Measurements from ENCODE around the gene RTN3.
"Not testable (repeated sequence)": the region's sequence is repeated elsewhere in the genome, so short reads cannot be mapped to it uniquely, and the experiment has no call there.

RTN3 gene

DNA sequence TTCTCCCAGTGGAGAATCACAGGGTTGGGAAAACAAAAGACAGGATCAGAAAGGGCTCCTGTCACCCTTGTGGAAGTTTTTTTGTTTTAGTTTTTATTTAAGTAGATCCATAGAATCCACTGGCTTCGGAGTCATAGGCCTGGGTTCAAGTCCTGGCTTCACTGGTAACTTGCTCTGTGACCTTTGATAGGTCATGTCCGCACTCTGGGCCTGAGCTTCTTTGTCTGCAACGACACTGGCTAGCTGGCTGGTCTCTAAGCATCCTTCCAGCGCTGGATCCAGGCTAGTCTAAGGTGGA is 85.9 kb downstream of the RTN3 start:
- DNase-seq (ENCODE audit: extremely low read depth in 1 of 2, low read depth in 1 of 2) = no peak

DNA sequence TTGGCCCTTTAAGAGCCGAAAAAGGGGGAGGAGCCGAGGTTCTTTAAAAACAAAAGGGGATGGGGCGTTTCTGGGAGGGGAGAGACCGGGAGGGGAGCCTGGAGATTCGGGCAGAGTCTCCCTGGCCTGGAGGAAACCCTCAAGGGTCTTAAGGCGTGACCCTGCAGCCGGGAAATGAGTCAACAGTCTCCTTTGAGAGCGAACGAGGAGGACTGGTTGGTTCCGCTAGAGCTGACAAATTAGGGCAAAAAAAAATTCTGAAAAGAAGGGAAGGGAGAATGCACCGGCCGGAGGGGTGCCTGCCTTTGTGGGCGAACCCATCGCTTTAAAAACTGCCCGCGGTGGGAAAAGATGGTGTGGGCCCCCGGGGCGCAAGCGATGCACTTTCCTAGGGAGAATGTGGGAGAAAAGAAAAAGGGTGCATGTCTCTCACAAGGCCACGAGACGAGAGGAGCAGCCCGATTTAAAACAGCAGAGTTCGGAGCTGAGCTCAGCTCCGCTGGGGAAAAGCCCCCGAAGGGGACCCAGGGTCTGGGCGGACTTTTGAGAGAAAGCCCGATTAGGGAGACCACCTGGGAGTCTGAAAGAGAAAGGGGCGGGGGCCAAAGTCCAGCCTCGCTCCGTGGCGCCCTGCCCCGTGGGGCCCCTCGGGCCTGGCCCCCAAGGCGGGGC is 86.4 kb downstream of the RTN3 start:
- DNase-seq (ENCODE audit: extremely low read depth in 1 of 2, low read depth in 1 of 2) = no peak

DNA sequence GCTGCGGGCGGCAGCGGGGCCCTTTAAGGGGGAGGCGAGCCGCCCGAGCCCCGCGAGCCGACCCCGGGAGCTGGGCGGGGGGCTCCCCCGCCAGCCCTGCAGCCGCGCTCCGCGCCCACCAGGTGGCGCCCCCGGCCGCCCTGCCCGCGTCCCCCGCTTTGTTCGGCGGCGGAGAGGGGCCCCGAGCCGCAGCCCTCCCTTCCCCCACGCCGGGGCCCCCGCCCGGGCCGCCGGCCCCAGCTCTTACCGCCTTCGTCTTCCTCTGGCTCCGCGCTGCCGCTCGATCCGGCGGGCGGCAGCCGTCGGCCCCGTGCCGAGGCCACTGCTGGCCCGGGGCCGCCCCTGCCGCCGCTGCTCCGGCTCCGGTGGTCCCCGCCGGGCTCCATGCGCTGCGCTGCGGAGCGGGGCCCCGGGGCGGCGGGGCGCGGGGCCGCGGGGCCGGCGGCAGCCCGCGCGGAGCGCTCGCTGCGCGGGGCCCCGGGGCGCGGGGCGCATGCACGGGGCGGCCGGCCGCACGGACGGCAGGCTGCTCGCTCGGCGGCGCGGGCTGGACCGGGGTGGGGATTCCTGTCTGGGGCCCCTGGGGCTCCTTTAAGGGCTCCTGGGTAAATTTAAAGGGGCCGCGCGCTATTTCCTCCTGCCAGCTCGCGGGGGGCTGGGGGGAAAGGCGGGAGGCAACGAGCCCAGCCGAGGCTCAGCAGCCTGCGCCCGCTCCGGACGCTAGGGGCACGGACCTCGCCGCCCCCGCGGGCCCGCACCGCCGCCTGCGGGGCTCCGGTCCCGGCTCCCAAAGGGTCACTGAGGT is 87.1 kb downstream of the RTN3 start, which contains the start of gene ZFTA:
ZFTA (minus strand) TSS at position 539 of the 805 bp plus-strand sequence; CDS start at position 386, 153 bp downstream.
- peak in 1 of 2 donors; percentile 55 for DNase-seq (ENCODE audit: extremely low read depth in 1 of 2, low read depth in 1 of 2)

DNA sequence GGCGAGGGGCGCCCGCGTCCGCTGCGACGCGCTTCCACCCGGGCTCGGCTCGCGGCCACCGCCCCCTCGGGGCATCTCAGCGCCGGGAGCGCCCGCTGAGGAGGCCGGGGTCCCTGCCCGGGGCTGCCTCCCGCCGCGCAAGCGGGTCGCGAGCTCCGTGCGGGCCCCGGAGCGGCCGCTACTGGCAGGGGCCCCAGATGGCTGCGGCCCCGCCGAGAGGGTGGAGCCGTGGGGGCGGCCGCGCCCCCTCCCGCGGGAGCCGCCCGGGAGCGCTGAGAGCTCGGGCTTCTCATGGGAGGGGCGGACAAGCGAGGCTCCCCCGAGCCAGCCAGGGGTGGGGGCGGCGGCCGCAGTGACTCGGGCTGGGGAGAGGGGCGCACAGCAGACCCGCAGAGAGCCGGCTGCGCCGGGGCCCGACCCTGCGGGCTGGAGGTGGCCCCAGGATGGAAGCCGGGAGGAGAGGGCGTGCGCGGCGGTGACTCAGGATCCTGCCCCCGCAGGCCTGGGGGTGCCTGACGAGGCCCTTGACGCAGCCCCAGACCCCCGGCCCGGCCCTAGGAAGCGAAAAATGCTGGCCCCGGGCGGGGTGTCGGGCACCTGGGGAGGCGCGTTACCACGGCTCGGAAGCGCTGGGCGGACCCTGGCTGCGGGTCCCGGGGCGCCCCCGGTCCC is 87.9 kb downstream of the RTN3 start:
- DNase-seq (ENCODE audit: extremely low read depth in 1 of 2, low read depth in 1 of 2) = no peak

DNA sequence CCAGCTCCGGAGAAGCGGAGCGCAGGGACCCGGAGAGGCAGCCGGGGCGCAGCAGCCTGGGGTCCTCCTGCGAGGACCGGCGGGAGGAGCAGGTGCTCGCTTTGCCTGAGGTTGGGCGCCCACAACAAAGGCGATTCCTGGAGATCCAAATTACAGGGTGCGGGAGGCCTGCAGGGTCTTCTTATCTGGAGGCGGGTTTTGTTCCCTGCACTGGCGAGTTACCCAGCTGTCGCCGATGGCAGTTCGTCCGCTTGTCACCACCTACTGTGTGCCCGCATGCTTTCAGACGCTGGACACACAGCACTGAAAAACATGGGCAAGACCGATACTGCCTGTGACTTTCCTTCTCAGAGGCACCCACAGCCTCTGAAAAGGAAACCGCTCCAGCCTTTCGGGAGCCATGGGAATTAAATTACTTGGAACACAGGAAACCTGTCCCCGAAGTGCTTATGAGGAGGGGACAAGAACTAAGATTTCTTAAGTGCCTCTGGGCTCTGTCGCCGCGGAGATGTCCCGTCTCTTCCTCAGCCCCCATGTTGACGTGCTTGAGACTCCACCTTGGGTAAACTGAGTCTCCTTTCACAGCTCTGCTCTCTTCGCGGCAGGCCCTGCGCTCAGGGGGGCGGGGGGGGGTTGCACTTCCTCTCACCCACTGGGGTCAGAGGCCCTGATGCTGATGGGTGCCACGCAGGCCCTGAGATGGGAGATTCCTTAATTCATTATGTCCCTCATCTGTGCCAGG is 88.6 kb downstream of the RTN3 start:
- no peak for DNase-seq (ENCODE audit: extremely low read depth in 1 of 2, low read depth in 1 of 2)

DNA sequence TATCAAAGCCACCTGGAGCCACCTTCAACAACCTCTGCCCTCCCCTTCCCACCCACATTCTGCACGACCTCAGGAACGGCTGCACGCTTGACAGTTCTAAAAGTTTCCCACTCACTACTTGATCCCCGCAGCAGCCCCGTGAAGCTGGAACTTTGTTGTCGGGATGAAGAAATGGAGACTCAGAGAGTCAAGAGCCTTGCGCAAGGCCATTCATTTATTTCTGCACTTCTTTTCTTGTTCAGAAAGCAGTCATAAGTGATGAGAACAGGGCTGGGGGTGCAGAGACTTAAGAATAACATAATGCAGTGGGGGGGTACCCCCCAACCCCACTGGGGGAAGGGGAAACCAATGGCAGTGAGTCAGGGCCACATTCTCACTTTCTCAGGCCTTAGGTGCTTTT is 89.5 kb downstream of the RTN3 start:
- DNase-seq (ENCODE audit: extremely low read depth in 1 of 2, low read depth in 1 of 2) = no peak

DNA sequence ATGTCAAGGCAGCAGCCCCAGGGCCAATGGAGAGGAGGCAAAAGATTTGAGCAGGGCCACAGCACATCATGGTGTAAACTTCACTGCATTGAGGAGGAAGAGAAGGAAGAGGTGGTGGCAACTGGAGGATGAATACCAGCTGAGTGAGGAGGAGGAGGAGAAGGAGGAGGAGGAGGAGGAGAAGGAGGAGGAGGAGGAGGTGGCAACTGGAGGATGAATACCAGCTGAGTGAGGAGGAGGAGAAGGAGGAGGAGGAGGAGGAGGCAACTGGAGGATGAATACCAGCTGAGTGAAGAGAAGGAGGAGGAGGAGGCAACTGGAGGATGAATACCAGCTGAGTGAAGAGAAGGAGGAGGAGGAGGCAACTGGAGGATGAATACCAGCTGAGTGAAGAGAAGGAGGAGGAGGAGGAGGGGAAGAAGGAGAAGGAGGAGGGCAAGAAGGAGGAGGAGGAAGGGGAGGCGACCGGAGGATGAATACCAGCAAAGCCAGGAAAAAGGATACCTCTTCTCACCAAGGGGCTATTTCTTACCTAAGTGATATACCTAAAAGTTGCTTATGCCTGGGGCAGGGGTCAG is 90.5 kb downstream of the RTN3 start:
- not testable (repeated sequence) for DNase-seq (ENCODE audit: extremely low read depth in 1 of 2, low read depth in 1 of 2)

DNA sequence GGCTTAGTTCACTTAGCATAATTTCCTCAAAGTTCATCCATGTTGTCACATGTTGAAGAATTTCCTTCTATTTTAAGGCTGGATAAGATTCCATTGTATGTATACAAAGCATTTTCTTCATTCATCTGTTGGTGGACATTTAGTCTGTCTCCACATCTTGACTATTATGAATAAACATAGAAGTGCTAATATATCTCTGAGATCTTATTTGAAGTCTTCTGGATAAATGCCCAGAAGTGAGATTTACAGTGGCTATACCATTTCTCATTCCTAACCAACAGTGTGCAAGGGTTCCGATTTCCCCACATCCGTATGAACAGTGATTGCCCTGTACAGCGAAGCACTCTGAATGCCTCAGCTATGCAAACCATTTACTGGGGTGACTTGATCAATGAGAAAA is 93.9 kb downstream of the RTN3 start:
- no peak for DNase-seq (ENCODE audit: extremely low read depth in 1 of 2, low read depth in 1 of 2)

DNA sequence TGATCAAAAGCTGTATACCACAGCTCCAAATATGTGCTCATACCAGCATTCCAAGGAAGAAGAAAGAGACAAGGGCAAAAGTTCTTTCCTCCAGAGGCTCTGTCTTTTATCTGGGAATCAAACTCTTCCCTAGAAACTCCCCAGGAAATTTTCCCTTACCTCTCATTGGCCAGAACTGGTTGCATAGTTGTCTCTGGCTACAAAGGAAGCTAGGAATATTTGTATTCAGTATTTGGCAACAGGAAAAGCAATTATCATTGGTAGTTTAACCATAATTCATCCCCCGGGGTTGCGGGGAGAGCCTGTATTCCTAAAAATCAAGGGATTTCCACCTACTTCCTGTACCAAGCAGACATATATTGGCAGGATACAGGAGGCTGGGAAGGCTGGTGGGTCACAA is 97.7 kb downstream of the RTN3 start:
- no peak for DNase-seq (ENCODE audit: extremely low read depth in 1 of 2, low read depth in 1 of 2)

DNA sequence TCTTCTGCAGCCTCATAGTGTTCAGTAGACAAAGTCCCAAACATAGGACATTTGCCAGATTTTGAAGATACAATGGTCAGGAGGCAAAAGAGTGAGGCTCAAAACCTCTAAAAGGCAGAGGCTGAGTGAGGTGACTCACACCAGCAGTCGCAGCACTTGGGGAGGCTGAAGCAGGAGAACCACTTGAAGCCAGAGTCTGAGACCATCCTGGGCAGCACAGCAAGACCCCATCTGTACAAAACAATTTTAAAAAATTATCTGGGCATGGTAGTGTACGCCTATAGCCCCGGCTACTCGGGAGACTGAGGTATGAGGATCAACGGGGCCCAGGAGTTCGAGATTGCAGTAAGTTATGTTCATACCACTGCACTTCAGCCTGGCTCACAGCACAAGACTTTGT is 101.4 kb downstream of the RTN3 start:
- no peak for DNase-seq (ENCODE audit: extremely low read depth in 1 of 2, low read depth in 1 of 2)

DNA sequence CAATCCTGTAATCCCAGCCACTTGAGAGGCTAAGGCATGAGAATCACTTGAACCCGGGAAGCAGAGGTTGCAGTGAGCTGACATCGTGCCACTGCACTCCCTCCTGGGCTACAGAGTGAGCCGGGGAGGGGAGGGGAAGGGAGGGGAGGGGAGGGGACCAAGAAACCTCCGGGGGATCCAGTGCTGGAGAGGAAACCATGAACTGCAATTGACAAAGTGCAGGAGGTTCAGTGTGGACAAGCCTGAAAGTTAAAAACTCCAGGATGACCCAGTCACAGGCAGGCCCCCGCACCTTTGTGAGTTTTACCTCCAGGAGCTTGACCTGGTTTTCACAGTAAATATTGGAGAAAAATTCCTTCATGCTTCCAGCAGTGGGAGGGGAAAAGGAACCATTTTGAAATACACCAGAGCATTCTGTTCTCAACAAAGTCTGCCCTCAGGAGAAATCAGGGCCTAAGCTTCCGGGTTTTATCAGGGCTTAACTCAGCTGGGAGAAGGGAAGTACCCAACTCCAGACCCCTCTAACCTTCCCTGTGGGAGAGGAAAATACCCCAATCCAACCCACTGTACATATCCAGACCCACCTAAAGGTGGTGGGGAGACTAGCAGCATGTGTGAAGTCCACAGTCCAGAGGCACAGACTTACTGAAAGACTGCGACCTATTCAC is 102.8 kb downstream of the RTN3 start:
- DNase-seq (ENCODE audit: extremely low read depth in 1 of 2, low read depth in 1 of 2) = no peak

DNA sequence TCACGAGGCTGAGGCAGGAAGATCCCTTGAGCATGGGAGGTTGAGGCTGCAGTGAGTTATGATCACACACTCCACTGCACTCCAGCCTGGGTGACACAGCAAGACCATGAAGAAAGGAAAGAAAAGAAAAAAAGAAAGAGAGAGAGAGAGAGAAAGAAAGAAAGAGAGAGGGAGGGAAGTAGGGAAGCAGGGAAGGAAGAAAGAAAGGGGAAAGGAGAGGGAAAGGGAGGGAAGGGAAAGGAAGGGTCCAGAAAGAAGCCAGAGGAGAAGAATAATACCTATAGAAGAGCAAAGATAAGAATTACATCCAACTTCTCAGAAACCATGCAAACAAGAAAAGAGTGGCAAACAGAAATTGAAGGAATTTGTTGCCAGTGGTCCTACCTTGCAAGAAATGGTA is 104.5 kb downstream of the RTN3 start:
- no peak for DNase-seq (ENCODE audit: extremely low read depth in 1 of 2, low read depth in 1 of 2)

DNA sequence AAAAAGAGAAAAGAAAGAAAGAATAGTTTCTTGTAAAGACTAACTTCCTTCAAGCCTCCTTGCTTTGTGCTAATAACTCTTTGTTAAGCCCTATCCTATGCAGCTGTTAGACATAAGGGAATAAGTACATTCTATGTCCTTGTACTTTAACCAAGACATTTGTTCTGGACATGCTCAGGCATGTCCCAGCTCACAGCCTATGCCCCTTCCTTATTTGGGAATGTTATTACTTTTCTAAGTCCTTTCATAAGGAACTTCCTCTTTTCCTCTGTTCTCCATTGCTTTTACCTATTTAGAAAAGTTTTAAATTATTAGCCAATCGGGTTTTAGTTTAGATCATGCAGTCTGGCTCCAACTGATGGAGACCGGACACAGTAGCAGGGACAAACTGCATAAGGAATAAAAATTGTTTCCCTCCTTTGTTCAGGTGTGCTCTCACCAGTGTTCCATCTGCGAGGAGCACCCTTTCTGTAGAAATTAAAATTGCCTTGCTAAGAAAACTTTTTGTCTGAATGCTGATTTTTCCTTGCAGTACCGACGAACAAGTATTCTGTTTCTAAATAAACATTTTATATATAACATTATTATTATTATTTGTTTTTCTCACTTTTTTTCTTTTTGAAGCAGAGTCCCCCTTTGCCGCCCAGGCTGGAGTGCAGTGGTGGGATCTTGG is 110.3 kb downstream of the RTN3 start:
- no peak for DNase-seq (ENCODE audit: extremely low read depth in 1 of 2, low read depth in 1 of 2)

DNA sequence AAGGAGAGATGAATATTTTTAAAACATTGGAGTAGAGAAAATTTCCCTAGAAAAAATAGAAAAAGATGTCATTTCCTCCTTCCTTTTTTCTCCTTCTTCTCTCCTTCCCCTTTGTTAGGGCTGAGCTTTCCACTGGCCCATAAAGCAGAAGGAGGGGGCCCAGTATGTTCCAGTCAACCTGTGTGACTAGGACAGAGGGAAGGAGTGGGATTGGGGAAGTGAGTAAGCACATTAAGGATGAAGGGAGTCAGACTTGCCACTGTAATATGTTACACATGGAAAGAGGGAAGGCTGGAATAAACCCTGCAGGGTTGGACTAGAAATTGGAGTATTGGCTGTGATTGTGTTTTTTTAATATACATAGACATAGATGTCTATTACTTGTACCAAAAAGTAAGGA is 111.9 kb downstream of the RTN3 start:
- no peak for DNase-seq (ENCODE audit: extremely low read depth in 1 of 2, low read depth in 1 of 2)

DNA sequence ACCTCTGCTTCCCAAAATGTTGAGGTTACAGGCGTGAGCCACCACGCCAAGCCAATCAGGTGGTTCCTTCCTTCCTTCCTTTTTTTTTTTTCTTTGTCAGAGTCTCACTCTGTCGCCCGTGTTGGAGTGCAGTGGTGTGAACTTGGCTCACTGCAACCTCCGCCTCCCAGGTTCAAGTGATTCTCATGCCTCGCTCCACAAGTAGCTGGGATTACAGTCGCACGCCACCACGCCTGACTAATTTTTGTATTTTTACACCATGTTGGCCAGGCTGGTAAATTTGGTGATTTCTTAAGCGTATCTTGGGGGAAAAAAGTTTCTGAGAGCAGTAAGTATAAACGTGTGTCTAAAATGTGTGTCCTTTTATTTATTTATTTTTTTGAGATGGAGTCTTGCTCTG is 113.8 kb downstream of the RTN3 start:
- no peak for DNase-seq (ENCODE audit: extremely low read depth in 1 of 2, low read depth in 1 of 2)

DNA sequence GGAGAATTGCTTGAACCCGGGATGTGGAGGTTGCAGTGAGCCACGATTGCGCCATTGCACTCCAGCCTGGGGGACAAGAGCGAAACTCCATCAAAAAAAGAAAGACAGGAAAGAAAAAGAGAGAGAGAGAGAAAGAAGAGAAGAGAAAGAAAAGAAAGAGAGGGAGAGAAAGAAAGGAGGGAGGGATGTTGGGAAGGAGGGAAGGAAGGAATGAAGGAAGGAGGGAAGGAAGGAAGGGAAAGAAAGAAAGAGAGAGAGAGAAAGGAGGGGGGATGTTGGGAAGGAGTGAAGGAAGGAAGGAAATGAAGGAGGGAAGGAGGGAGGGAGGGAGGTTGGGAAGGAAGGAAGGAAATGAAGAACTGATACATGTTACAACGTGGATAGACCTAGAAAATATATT is 119.6 kb downstream of the RTN3 start:
- no peak for DNase-seq (ENCODE audit: extremely low read depth in 1 of 2, low read depth in 1 of 2)

DNA sequence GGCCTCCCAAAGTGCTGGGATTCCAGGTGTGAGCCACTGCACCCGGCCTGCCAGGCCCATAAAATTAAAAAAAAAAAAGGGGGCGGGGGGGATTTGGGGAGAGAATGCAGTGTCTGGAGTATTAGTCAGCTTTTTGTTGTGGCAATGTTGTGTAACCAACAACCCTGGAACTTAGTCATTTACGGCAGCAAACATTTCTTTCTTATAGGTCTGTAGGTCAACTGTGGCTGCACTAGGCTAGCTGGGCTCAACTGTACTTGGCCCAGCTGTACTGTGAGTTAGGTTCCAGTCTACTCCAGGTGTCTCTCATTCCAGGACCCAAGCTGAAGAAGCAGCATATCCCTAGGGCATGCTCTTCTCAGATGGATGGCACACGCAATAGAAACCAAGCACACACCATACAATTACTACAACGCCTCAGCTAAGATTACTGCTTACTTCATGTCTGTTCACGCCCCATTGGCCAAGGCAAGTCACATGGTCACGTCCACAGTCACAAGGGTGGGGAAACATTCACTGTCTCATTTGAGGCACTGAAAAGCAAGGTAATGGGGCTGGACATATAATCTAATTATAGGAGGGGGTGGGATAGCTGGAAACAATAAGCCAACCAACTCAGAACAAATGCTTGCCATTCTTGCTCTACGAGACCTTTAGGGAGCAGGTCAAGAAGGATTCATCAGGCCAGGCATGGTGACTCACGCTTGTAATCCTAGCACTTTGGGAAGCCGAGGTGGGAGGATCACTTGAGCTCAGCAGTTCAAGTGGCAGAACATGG is 121.5 kb downstream of the RTN3 start:
- no peak for DNase-seq (ENCODE audit: extremely low read depth in 1 of 2, low read depth in 1 of 2)

DNA sequence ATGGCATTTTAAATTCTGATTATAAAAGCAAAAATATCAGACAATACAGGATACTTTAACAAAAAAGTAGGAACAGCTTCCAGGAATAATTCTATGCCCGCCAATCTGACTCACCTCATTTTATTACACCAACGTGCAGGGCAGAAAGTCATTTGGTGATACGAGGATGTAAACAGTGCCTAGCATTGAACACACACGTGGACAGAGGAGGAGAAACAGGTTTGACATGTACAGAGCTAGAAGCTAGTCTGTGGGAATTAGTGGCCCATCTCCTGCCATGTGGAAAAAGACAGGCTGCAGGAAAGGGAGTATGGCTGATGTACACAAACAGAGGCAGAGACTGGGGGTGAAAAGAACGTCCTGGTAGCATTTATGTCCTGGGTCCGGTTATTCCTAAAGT is 123.0 kb downstream of the RTN3 start:
- DNase-seq (ENCODE audit: extremely low read depth in 1 of 2, low read depth in 1 of 2) = no peak

DNA sequence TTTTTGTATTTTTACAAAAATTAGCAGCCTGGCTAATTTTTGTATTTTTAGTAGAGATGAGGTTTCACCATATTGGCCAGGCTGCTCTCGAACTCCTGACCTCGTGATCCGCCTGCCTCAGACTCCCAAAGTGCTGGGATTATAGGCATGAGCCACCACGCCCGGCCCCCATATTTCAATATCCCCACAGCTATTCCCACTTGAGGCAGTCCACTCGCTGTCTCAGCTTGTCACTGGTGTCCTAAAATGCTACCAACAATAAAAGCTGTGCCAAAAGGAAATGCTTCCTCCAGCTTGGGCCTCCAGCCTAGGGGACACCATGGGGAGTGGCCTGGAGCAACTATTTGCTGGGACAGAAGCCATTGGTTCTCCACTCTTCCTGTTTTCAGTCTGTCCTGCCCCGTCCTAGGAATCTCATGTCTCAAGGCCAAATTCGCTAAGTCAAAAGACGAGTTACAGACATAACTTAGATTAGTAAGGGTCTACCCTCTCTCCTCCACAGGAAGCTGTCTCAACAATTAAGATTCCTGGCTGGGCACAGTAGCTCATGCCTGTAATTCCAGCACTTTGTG is 124.6 kb downstream of the RTN3 start:
- no peak for DNase-seq (ENCODE audit: extremely low read depth in 1 of 2, low read depth in 1 of 2)
